ENCODE results near the gene ICE2. TPM values are rescaled to one million over a fixed set of nuclear protein-coding genes. Genes with fewer than 3 reads are reported as not detected.
A peak's percentile ranks its signal among the peaks of the same experiment; 100 is the strongest.

Gene ICE2
- total RNA-seq, 1 donor from 2014 or later, result 69.7 TPM

- Mint-ChIP-seq H3K4me1 (peaks cover 66% of the 10 kb centered on the region), H3K4me3 (peak overlapping the region; percentile 84), H3K9me3 (no peaks in the 10 kb centered on the region), H3K27ac (ENCODE audit: unreplicated experiment) (no peak overlapping the region), H3K27me3 (ENCODE audit: low read depth) (peaks cover 33% of the 10 kb centered on the region), H3K36me3 (ENCODE audit: low read depth) (no peaks in the 10 kb centered on the region)
- no peak for TF ChIP-seq CTCF (conservative IDR thresholded peaks at IDR 0.05)
- no peak for DNase-seq (ENCODE audit: low read depth, low spot score)
Measured at GRCh38 chr15:60399246-60399915, 79.6 kb downstream of the ICE2 start.

GRCh38 chr15:60397772-60398445 is 81.0 kb downstream of the ICE2 start, which contains the start of gene ANXA2:
Gene ANXA2 (minus strand): TSS chr15:60397986. CDS start chr15:60386075, 11,911 bp downstream.
- no peak for DNase-seq (ENCODE audit: low read depth, low spot score)
- H3K36me3 Mint-ChIP-seq (ENCODE audit: low read depth), result no peaks in the 10 kb centered on the region
- H3K27ac Mint-ChIP-seq (ENCODE audit: unreplicated experiment), result peak within 1 kb of the TSS; percentile 97

GRCh38 chr15:60396958-60397771 is 81.8 kb downstream of the ICE2 start:
- H3K36me3 Mint-ChIP-seq (ENCODE audit: low read depth), result no peaks in the 10 kb centered on the region
- peak overlapping the region; percentile 84 for H3K4me3 Mint-ChIP-seq
- TF ChIP-seq CTCF (conservative IDR thresholded peaks at IDR 0.05), result no peak
- H3K27me3 Mint-ChIP-seq (ENCODE audit: low read depth), result peaks cover 39% of the 10 kb centered on the region
- no peak for DNase-seq (ENCODE audit: low read depth, low spot score)
- H3K9me3 Mint-ChIP-seq, result no peaks in the 10 kb centered on the region
- peak overlapping the region; percentile 53 for H3K27ac Mint-ChIP-seq (ENCODE audit: unreplicated experiment)
- peaks cover 75% of the 10 kb centered on the region for H3K4me1 Mint-ChIP-seq

More at GRCh38 chr15:60397772-60398445, 81.0 kb downstream of the ICE2 start, which contains the start of gene ANXA2:
- no peak for TF ChIP-seq CTCF (conservative IDR thresholded peaks at IDR 0.05)
- H3K4me1 Mint-ChIP-seq, result peaks cover 76% of the 10 kb centered on the region
- H3K9me3 Mint-ChIP-seq, result no peaks in the 10 kb centered on the region
- H3K27me3 Mint-ChIP-seq (ENCODE audit: low read depth), result peaks cover 39% of the 10 kb centered on the region
- H3K4me3 Mint-ChIP-seq, result peak within 1 kb of the TSS; percentile 84

- Mint-ChIP-seq H3K4me1 (peaks cover 75% of the 10 kb centered on the region), H3K27me3 (ENCODE audit: low read depth) (peaks cover 42% of the 10 kb centered on the region), H3K36me3 (ENCODE audit: low read depth) (no peaks in the 10 kb centered on the region), H3K4me3 (peak overlapping the region; percentile 84), H3K9me3 (no peaks in the 10 kb centered on the region), H3K27ac (ENCODE audit: unreplicated experiment) (peak overlapping the region; percentile 53)
- no peak for DNase-seq (ENCODE audit: low read depth, low spot score)
- TF ChIP-seq CTCF (conservative IDR thresholded peaks at IDR 0.05), result no peak
Measured at GRCh38 chr15:60396560-60396957, 82.4 kb downstream of the ICE2 start.

- Mint-ChIP-seq H3K27me3 (ENCODE audit: low read depth) (peaks cover 44% of the 10 kb centered on the region), H3K4me3 (peak overlapping the region; percentile 84), H3K27ac (ENCODE audit: unreplicated experiment) (no peak overlapping the region), H3K4me1 (peaks cover 80% of the 10 kb centered on the region), H3K9me3 (no peaks in the 10 kb centered on the region), H3K36me3 (ENCODE audit: low read depth) (no peaks in the 10 kb centered on the region)
- no peak for DNase-seq (ENCODE audit: low read depth, low spot score)
- no peak for TF ChIP-seq CTCF (conservative IDR thresholded peaks at IDR 0.05)
Measured at GRCh38 chr15:60396100-60396499, 82.8 kb downstream of the ICE2 start.
